Measurements from ENCODE around the gene SEC11C.

The SEC11C gene

DNA sequence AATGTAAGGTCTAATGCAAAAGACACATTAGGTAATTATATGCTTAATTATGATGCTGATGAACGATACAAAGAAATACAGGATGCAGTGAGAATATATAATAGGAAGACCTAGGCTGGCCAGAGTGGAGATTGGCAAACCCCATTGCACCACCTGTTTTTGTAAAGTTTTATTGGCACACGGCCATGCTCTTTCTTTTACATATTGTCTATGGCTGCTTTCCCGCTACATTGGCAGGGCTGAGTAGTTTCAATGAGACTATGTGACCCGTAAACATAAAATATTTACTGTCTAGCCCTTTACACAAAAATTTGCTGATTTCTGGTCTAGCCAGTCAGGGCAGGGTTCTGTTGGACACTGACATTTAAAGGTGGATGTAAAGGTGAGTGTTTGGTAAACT, 5.4 kb downstream of the SEC11C start:
- DNase-seq = no peak

DNA sequence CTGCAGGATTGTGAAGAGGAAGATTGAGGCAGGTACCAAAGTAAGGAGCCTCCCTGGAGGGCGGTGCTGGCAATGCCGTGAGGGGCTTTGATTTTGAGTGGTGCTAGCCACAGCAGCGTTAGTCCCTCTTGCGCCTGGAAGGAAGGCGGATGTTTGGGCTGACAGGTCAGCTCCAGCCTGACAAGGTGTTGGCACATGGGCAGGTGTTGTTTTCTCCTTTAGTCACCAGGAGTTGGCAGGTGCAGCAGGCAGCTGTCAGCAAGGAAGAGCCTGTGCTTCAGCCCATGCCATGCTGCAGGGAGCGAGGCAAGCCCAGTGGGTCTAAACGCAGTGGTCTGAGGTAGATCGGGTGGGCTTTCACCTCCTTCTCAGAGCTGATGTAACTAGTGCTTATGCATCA, 8.5 kb downstream of the SEC11C start:
- DNase-seq = peak; percentile 78 to 85

DNA sequence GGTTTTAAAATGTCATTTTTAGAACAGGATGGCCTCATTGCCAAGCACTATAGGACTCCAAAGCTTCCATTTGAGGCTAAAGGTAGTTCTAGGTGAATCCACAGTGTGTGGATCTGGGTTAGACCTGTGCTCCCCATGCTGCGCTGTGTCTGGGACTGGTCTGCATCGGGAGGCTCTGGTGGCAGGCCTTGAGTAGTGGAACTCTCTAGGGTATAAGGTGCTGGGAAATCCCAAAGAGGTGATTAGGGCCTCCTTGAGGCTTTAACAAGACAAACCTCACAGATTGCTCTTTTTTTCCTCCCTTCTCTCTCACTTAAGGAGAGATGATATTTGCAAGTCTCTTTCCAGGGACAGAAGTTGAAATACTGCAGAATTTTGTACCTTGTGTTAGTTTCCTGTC, 9.3 kb downstream of the SEC11C start:
- no peak for DNase-seq

DNA sequence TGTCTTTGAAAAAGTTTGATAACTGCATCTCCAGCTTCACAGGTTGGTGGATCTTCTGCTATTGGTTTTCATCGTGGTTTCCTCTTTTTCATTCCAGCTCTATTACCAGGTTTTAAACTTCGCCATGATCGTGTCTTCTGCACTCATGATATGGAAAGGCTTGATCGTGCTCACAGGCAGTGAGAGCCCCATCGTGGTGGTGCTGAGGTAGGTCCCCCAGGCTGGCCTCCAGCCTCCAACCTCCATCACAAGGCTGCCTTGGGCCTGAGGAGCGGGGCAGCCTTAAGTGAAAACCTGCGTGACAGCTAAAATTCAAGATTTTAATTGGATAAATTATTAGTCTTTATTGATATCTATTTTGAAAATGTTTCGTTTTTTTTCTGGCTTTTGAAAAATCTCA, 9.7 kb downstream of the SEC11C start:
- DNase-seq = no peak

DNA sequence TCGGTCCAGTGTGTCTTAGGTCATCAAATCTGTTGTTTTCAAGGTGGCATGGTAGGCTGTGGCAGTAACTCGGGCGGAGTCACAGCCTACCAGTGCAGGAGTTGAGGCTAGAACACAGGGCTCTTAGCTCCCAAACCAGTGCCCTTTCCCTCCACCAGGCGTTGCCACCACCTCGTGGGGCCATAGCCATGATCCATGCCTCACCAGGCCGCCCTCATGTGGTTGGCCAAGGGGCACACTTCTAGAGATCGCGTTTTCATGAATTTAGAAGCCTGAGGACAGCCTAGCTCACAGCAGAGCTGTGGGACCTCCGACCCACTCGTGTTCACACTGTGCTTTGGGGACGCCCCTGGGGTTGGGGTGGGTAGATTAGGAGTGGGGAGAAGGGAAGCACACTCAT, 10.6 kb downstream of the SEC11C start:
- peak in 1 of 2 experiments; percentile 16 for DNase-seq

DNA sequence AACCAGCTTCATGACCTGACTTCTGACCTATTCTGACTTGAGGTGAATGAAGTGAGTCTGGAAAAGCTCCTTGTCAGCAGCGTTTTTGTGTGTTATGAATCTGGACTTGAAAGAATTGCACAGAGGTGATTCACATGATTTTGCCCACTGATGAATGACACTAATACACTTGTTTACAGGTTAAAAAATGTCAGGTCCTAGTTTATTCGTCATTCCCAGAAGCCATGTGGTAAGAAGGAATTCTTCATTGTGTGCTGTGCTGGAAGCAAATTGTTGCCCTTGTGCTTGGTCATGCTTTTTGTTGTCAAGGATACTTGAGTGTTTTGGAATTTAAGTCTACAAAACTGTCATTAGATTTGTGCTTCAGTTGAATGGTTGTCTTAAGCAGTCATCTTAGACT, 15.5 kb downstream of the SEC11C start:
- DNase-seq = no peak

DNA sequence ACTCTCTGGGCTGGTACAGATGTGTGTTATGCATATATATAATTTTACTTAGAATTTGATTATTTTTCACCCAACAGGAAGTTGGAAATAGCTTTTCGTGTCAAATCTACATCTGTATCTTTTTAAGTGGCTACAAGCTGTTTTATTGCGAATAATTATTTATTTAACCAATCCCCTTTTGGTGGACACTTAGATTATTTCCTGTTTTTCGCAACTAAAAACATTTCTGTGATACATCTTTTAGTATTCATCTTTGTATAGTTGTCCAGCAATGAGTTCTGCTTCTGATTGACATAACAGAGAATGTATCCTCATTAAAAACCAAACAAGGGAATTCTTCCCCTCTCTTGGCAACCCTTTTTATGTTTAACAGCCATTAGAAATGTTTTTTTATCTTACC, 16.6 kb downstream of the SEC11C start:
- DNase-seq = no peak

DNA sequence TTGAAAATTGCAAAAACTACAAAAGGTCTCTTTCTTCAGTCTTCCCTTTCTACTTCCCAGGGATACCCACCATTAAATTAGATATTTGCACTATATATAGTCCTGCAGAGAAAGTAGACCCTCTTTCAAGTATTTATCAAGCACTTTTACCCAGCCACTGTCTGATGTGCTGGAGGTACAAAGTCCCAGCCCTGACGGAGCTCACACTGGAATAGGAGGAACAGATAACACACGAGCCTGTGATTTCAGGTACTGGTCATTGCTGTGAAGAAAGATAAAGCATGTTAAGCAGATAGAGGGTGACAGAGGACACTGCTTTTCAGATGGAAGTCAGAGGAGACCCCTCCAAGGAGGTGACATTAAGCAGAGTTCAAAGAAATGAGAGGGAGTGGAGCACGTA, 19.6 kb downstream of the SEC11C start:
- DNase-seq = no peak

DNA sequence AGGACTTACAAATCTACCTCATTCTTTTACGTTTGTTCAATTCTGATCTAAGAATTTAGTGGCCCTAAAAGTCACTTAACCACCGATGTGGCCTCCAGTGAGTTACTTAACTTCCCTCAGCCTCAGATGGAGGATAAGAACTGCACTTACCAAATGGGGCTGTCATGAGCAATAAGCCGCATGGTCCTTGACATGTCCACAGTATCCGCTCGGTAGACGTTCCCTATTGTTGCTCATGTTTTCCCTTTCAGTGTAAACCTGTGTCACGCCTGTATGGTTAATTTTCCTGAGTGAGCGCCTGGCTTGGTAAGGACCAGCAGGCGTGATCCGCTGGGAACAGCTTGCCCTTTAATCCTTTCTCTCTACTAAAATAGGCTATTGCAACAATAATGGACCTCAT, 20.3 kb downstream of the SEC11C start:
- DNase-seq = no peak

DNA sequence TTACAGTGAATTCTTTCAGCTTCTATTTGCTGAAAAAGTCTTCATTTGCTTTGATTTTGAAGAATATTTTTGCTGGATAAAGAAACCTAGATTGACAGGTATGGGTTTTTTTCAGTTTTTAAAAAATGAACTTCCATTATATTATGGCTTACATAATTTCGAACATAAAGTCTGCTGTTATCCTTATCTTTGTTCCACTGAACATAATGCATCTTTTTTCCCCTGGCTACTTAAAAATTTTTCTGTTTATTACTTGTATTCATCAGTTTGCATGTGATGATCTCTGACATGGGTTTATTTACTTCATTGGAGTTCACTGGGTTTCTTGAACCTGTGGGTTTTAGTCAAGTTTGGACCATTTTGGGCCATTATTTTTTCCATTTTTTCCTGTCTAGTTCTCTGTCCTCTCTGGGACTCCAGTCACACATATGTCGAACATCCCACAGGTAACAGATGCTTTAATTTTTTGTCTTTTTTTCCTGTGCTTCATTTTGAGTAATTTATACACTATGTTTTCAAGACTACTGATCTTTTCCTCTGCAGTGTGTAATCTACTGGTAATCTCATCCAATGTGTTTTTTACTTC, 33.1 kb downstream of the SEC11C start:
- no peak for DNase-seq

DNA sequence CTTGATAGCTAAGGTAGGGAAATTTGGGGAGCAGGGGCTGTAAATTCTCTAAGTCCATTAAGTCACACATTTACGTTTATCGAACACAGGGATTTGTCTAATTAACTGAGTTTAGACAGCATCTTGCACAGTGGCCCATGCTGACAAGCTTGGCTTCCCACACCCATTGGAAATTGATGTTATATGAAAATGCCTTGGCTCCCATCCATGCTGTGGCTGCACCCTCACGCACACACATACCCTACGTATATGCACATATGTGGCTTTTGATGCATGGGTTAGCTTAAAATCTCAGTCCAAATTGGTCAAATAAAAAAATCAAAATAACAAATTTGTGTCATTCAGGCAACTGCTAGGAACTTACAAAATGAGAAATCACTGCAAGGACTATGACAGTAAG, 37.8 kb downstream of the SEC11C start:
- no peak for DNase-seq

DNA sequence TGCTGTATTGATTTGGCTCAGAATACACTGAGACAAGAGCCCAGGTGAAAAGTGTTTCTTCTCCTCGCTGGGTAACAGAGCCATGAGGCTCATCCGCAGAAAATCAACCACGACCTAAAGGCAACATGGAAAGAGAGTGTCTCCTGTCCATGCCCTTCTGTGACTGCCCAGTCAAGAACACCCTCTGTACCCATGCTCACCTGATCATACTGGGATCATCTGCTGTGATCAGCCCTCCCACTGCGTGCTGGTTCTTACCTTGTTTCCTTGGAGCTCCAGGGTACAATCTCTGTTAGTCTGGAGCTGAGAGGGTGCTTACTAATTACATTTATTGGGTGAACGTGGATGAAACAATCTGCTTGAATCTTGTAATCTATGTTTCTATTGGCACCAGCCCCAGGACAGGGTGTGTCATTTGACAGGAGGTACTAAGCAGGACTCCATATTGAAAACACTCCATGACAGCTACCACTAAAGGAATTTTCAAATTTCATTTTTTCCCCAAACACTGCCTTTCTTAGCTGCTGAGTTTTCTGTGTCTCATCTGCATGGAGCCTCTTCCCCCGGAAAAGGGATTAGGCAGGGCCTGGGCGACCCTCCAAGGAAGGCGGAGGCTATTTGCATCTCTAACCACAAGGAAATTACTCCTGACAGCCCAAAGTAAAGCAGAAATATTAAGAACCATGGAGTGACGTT, 40.6 kb downstream of the SEC11C start:
- DNase-seq = no peak

DNA sequence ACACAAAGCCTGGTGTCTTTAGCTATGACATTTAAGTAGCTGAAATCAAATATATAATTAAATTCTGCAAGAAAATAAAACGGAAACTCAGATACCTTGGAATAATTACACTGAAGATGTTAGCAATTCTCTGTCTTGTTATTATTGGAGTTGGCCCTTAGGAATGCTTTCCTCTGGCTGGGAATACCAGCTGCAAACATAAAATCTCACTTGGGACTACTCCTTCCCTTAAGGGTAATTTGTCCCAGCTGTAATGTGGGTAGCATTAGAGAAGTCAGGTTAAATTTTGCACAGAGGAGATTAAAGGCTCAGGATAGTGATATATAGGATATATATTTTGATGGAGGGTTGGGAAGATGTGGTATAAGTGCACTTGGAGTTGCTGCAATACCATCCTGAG, 43.0 kb downstream of the SEC11C start:
- no peak for DNase-seq

DNA sequence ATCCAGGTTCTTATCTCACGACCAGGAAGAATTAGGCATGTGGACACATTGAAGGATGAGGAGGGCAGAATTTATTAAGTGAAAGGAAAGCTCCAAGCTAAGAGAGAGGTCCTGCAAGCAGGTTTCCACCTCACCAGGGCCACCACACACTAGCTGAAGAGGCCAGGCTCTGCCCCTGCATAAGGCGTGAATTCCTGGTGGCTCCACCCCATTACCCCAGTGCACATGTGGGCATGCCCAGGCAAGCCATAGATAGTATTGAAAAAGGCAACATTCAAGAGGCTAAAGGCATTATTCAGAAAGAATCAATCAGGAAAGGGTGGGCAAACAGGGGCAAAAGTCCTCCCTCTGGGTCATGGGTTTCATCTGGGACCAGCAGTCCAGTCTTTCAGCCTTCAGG, 49.3 kb downstream of the SEC11C start:
- DNase-seq = no peak

DNA sequence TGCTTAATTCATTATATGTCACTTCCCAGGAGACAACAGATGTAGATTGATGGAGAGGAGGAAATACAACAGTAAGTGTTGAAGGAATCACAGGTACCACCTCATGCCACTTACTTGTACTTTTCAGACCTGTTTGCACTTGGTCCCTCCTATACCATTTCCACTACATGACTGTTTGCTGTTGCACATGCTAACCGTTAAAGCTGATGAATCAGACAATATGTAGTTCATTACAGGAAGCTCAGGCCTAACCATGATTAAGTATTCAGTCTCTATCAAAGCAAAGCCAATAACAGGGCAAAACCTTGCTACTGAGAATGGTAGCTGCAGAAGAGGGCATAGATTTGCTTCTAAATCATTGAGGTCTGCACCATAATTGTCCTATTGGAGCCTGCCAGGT, 50.1 kb downstream of the SEC11C start:
- DNase-seq = no peak

DNA sequence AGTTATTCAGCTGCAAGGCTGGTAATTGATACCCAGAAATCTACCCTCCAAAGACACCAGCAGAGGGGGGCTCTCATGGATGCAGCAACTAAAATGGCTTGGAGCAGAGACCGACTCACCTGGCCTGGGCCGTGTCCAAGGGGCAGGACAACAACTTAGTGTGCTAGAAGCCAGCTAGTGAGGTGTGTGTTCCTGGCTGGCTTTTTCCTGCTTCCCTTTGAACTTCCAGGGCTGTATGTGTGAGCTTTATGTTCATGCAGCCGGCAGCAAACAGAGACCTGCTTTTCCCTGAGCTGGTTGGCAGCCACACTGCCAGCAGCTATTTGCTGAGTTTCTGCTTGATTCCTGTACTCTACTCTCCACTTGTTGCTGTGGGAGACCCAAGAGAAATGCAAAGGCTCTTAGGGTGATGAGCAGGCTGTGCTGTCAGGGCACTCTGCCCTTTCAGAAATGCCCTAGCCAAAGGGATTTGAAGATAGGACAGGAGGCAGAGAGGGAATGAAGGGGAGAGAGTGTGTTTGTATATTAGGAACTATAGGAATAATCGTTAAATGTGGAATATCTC, 56.6 kb downstream of the SEC11C start:
- no peak for DNase-seq

DNA sequence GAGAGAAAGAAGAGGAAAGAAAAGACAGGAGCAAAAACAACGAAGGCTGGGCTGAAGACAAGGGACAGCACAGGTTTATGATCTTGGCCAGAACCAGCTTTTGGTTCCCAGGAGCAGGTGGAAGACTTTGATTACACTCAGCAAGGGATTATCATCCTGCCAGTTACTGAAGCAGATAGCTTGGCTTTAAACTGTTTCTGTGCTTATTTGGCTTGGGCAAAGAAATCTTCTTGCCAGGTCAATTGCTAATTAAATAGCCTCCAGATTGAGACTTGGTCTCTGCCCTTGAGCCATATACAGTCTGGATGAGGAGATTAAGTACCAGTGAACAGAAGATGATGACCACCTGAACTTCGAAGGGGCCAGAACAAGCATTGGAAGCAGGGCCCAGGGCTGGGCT, 58.0 kb downstream of the SEC11C start:
- DNase-seq = no peak

DNA sequence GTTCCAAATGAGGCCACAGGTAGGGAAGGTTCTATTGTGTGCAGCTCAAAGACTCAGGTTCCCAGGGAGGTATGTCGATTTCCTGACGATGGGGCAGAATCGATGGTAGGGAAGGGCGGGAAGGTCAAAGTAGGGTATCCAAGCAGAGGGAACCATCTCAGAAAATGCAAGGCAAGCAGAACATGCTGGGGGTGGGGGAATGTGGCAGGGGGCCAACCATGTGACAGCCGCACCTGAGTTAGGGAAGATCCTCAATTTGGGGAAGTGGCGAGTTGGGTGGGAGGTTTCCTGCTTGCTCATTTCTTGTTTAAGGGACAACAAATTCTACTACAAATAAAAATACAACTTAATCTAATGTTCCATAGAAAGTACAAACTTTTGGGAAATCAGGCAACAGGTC, 58.5 kb downstream of the SEC11C start:
- no peak for DNase-seq

DNA sequence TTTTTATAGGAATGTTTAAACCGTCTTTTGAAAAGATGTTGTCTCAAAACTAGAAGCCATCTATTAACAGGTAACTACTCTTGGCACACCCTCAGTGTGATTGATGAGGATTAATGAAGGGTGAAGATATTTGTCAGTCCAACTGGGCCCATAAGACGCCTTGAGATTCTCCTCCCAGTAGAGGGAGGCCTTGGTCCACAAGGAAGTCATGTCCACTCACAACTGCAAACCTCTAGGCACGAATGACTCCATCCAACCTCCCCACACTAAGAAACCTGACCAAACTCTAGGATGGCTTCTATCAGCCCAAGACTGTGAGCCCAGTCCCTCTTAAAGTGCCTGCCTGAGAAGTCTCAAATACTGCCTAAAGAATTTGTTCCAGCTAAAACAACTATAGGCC, 61.1 kb downstream of the SEC11C start:
- DNase-seq = no peak

DNA sequence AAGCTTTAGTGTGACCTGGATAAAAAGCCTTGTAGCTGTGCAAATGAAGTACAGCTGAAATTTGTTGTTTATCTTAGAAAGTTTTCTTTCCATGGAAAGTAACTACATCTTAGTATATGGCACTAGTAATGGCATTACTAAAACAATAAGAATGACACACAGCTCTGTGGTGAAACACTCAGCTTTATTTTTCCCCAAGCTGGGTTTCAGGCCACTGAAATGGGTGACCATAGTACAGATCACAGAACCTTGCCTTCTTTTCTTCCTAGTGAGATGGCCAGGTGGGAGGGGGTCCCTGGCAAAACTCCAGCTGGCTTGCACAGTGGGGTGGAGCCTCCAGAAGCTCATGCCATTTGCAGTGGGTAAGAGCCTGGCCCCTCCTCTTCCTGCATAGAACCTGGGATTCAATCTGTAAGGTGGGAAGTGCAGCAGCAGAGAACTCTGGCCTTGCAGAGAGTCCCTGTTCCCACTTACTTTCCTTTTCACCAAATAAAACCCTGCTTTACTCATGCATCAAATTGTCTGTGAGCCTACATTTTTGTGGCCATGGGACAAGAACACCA, 62.7 kb downstream of the SEC11C start:
- peak in 1 of 2 experiments; percentile 27 for DNase-seq

DNA sequence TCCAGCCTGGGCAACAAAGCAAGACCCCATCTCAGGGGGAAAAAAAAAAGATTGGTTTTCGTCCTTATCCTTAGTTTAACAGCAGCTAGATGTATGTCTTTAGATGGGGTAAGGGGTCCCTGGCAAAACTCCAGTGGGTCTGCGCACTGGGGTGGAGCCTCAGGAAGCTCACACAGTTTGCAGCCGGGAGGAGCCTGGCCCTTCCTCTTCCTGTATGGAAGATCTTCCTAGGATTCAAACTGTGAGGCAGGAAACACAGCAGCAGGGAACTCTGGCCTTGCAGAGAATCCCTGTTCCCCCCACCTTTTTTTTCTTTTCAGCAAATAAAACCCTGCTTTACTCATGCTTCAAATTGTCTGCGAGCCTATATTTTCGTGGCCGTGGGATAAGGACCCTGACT, 67.8 kb downstream of the SEC11C start:
- DNase-seq = no peak

Measured in SHP77 (cell line).